ENCODE data around the gene SMARCA2. TPM values are rescaled to one million over a fixed set of nuclear protein-coding genes. Genes with fewer than 3 reads are reported as not detected.

SMARCA2 gene
- total RNA-seq, 1 experiment from 2014 or later = 77.6 TPM

- Mint-ChIP-seq H3K9me3 (ENCODE audit: unreplicated experiment) (no peaks in the 10 kb centered on the region), H3K4me3 (ENCODE audit: unreplicated experiment) (peak overlapping the region; percentile 76), H3K36me3 (ENCODE audit: insufficient read depth, unreplicated experiment) (no peaks in the 10 kb centered on the region), H3K4me1 (ENCODE audit: insufficient read depth, unreplicated experiment) (peaks cover 18% of the 10 kb centered on the region), H3K27ac (ENCODE audit: low read depth, unreplicated experiment) (no peak overlapping the region), H3K27me3 (ENCODE audit: insufficient read depth, unreplicated experiment) (no peaks in the 10 kb centered on the region)
- CTCF ChIA-PET = interaction anchor here (0.7 kb wide), 1 partner anchor 161 kb away, joined by 4 read pairs; no protein-coding TSS in a partner anchor
- TF ChIP-seq CTCF (IDR thresholded peaks at IDR 0.05; ENCODE audit: unreplicated experiment) = no peak
- BruUV-seq (replicated peaks) = no TSS peak
- intact Hi-C loops (cut with micrococcal nuclease) = no loop called here
- no peak for DNase-seq (ENCODE audit: unreplicated experiment)
- POLR2A ChIA-PET = no interaction called here
These were observed 226.3 kb downstream of the SMARCA2 start for GRCh38 chr9:2241461-2241835.

GRCh38 chr9:2241836-2242741 lies 226.9 kb downstream of the SMARCA2 start:
- peaks cover 18% of the 10 kb centered on the region for H3K4me1 Mint-ChIP-seq (ENCODE audit: insufficient read depth, unreplicated experiment)
- H3K9me3 Mint-ChIP-seq (ENCODE audit: unreplicated experiment) = no peaks in the 10 kb centered on the region
- ChIA-PET POLR2A (interaction anchor here (1.1 kb wide), 1 partner anchor 43 kb away, joined by 3 read pairs; no protein-coding TSS in a partner anchor), CTCF (interaction anchor here (0.7 to 1.6 kb wide), 2 partner anchors 30 to 1340 kb away, joined by 3 to 6 read pairs; no protein-coding TSS in a partner anchor)
- H3K36me3 Mint-ChIP-seq (ENCODE audit: insufficient read depth, unreplicated experiment) = no peaks in the 10 kb centered on the region
- peak overlapping the region; percentile 76 for H3K4me3 Mint-ChIP-seq (ENCODE audit: unreplicated experiment)
- TF ChIP-seq CTCF (IDR thresholded peaks at IDR 0.05; ENCODE audit: unreplicated experiment) = no peak
- intact Hi-C loops (cut with micrococcal nuclease) = loop anchor here (1.0 kb wide), 1 partner anchor 37 kb away; no protein-coding TSS in a partner anchor
- no peaks in the 10 kb centered on the region for H3K27me3 Mint-ChIP-seq (ENCODE audit: insufficient read depth, unreplicated experiment)
- peak; percentile 84 for DNase-seq (ENCODE audit: unreplicated experiment)
- no TSS peak for BruUV-seq (replicated peaks)
- H3K27ac Mint-ChIP-seq (ENCODE audit: low read depth, unreplicated experiment) = peak overlapping the region; percentile 54

- TF ChIP-seq CTCF (IDR thresholded peaks at IDR 0.05; ENCODE audit: unreplicated experiment) = no peak
- intact Hi-C loops (cut with micrococcal nuclease) = loop anchor here (1.0 kb wide), 1 partner anchor 36 kb away; no protein-coding TSS in a partner anchor
- CTCF ChIA-PET = interaction anchor here (0.6 to 1.6 kb wide), 3 partner anchors 14 to 1339 kb away, joined by 3 to 6 read pairs (median 6); no protein-coding TSS in a partner anchor
- BruUV-seq (replicated peaks) = no TSS peak
- peaks cover 18% of the 10 kb centered on the region for H3K4me1 Mint-ChIP-seq (ENCODE audit: insufficient read depth, unreplicated experiment)
- DNase-seq (ENCODE audit: unreplicated experiment) = no peak
- peak overlapping the region; percentile 76 for H3K4me3 Mint-ChIP-seq (ENCODE audit: unreplicated experiment)
- no peaks in the 10 kb centered on the region for H3K9me3 Mint-ChIP-seq (ENCODE audit: unreplicated experiment)
- POLR2A ChIA-PET = interaction anchor here (1.1 kb wide), 1 partner anchor 42 kb away, joined by 3 read pairs; no protein-coding TSS in a partner anchor
- H3K27ac Mint-ChIP-seq (ENCODE audit: low read depth, unreplicated experiment) = no peak overlapping the region
- no peaks in the 10 kb centered on the region for H3K36me3 Mint-ChIP-seq (ENCODE audit: insufficient read depth, unreplicated experiment)
- no peaks in the 10 kb centered on the region for H3K27me3 Mint-ChIP-seq (ENCODE audit: insufficient read depth, unreplicated experiment)
These were observed 227.7 kb downstream of the SMARCA2 start for GRCh38 chr9:2242831-2243330.

All from MCF 10A (cell line).